GM13977 (cell line): ENCODE measurements around the gene WNT1.

Source experiments
- DNase-seq: peaks from one replicate; pipeline ENCODE4 v3.0.0; 2012; ENCODE audit warnings: low spot score
- in situ Hi-C: fragments of 300-500 bp; cut with MboI; formaldehyde crosslinking; loops from one replicate; pipeline ENCODE4 v1.12.0; 2022; ENCODE audit warnings: low sequenced_read_pairs, low pct_unique_long_range_greater_than_20kb, mixed read lengths, inconsistent platforms; ENCODE audit not compliant: unreplicated experiment
- TF ChIP-seq, protein P1 (sequence below): IDR thresholded peaks from 2 replicates; pipeline ENCODE4 v1.5.1; 2012; ENCODE audit warnings: mild to moderate bottlenecking, control low read depth; ENCODE audit not compliant: insufficient read depth; ENCODE audit errors: extremely low read depth, missing control alignments

WNT1 gene

GRCh38 chr12:48958049-48958388 is 20.1 kb upstream of the WNT1 start:
- TF ChIP-seq, protein P1, sequence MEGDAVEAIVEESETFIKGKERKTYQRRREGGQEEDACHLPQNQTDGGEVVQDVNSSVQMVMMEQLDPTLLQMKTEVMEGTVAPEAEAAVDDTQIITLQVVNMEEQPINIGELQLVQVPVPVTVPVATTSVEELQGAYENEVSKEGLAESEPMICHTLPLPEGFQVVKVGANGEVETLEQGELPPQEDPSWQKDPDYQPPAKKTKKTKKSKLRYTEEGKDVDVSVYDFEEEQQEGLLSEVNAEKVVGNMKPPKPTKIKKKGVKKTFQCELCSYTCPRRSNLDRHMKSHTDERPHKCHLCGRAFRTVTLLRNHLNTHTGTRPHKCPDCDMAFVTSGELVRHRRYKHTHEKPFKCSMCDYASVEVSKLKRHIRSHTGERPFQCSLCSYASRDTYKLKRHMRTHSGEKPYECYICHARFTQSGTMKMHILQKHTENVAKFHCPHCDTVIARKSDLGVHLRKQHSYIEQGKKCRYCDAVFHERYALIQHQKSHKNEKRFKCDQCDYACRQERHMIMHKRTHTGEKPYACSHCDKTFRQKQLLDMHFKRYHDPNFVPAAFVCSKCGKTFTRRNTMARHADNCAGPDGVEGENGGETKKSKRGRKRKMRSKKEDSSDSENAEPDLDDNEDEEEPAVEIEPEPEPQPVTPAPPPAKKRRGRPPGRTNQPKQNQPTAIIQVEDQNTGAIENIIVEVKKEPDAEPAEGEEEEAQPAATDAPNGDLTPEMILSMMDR, result no peak
- in situ Hi-C loops, result no loop called here
- no peak for DNase-seq

- in situ Hi-C loops, result no loop called here
These were observed 17.3 kb upstream of the WNT1 start for GRCh38 chr12:48960834-48961233.

GRCh38 chr12:48961331-48961730 is 16.8 kb upstream of the WNT1 start:
- TF ChIP-seq, protein P1, result no peak
- in situ Hi-C loops, result no loop called here

More at GRCh38 chr12:48960834-48961233, 17.3 kb upstream of the WNT1 start:
- no peak for DNase-seq
- TF ChIP-seq, protein P1, result no peak

GRCh38 chr12:48961801-48962200 is 16.3 kb upstream of the WNT1 start:
- TF ChIP-seq, protein P1, result no peak
- no peak for DNase-seq
- in situ Hi-C loops, result no loop called here

More at GRCh38 chr12:48961331-48961730, 16.8 kb upstream of the WNT1 start:
- no peak for DNase-seq

DNA sequence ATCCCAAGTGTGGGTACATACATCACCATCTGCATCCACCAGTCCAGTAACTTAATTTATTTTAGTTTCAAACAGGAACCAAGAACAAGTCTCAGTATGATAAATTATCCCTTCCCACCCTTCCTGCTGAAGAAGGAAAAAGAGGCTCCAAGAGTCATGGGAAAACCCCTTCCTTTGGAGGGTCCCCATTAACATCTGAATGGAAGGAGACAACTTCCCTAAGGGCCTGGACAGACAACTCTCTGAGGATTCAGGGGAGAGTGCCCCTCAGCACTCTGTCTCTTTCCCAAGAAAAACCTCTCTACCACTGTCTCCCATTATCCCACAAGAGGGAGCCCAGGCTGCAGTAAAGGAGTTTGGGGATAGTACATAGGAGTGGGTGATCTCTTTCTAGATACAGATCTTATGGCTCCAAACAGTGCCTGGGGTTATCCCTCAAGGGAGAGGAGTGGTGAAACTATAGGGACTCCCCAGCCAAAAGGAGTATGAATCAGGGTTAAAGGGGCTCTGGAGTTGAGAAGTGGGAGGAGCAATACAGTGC is 12.8 kb upstream of the WNT1 start:
- no peak for DNase-seq
- TF ChIP-seq, protein P1, result no peak
- in situ Hi-C loops, result no loop called here

- in situ Hi-C loops, result no loop called here
- no peak for DNase-seq
- TF ChIP-seq, protein P1, result no peak
These were observed 11.8 kb upstream of the WNT1 start for GRCh38 chr12:48966177-48966895.
